Measurements from ENCODE around the gene PEX11G. TPM values are rescaled to one million over a fixed set of nuclear protein-coding genes. Genes with fewer than 3 reads are reported as not detected.

The PEX11G gene
- total and polyA plus RNA-seq, 2 experiments from 2014 or later = 6.2 to 10.6 TPM

DNA sequence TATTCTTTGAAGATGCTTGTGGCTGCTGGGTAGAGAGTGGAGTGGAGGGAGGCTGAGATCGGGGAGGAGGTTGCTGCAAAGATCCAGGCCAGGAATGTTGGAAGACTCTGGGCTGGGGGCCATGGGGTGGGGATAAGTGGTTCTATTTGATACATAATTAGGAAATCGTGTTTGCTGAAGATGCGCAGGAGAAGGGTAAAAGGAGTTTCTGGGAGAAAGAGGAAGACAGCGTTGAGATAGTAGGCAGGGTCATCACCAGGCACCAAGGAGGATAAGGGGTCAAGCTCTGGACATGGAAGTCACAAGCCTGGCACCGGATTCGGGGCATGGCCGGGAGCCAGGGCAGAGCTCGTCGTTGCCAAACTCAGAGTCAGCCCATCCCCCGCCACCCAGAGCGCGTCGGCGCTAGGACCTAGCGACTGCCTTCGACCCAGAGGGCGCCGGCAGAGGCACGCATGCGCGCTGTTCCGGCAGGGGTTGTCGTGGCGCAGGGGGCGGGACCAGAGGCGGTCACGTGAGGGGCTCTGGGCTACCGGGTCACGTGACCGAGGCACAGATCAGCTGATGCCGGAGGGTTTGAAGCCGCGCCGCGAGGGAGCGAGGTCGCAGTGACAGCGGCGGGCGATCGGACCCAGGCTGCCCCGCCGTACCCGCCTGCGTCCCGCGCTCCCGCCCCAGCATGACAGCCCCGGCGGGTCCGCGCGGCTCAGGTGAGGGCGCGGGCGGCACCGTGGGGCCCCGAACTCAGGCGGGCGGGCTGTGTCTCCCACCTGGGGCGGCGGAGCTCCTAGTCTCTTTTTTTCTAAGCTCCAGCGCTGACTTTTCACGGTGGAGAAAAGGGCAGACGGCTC, 33.5 kb upstream of the PEX11G start, which contains the start of gene MCOLN1:
TSS of gene MCOLN1 (plus strand) at position 553 of the 851 bp plus-strand sequence. CDS start at position 680, 127 bp downstream.
- Histone ChIP-seq H3K4me3 (peak within 1 kb of the TSS; percentile 57), H3K36me3 (replicated peaks; ENCODE audit: insufficient read depth, low read depth) (no peaks in the 10 kb centered on the region), H3K27ac (peak within 1 kb of the TSS; percentile 81), H3K79me2 (peaks cover 21% of the 10 kb centered on the region), H4K20me1 (ENCODE audit: insufficient read depth, poor library complexity, severe bottlenecking) (no peaks in the 10 kb centered on the region), H2AFZ (peak within 1 kb of the TSS; percentile 79), H3K27me3 (no peaks in the 10 kb centered on the region), H3K4me1 (ENCODE audit: insufficient read depth) (peaks cover 16% of the 10 kb centered on the region), H3K9me2 (replicated peaks; ENCODE audit: insufficient read depth) (no peaks in the 10 kb centered on the region), H3K4me2 (peak within 1 kb of the TSS; percentile 96), H3K9me3 (ENCODE audit: low read depth) (no peaks in the 10 kb centered on the region)
- DNase-seq (ENCODE audit: low spot score) = peak; percentile 100
- WGBS (ENCODE audit: low lambda C conversion rate, missing lambda C conversion rate) = 1% methylated on average over 50 of the region's 65 CpGs
- TF ChIP-seq, protein P1, sequence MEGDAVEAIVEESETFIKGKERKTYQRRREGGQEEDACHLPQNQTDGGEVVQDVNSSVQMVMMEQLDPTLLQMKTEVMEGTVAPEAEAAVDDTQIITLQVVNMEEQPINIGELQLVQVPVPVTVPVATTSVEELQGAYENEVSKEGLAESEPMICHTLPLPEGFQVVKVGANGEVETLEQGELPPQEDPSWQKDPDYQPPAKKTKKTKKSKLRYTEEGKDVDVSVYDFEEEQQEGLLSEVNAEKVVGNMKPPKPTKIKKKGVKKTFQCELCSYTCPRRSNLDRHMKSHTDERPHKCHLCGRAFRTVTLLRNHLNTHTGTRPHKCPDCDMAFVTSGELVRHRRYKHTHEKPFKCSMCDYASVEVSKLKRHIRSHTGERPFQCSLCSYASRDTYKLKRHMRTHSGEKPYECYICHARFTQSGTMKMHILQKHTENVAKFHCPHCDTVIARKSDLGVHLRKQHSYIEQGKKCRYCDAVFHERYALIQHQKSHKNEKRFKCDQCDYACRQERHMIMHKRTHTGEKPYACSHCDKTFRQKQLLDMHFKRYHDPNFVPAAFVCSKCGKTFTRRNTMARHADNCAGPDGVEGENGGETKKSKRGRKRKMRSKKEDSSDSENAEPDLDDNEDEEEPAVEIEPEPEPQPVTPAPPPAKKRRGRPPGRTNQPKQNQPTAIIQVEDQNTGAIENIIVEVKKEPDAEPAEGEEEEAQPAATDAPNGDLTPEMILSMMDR (IDR thresholded peaks at IDR 0.05; ENCODE audit: poor library complexity) = no peak
- TF ChIP-seq EZH2 (IDR thresholded peaks at IDR 0.05; ENCODE audit: borderline replicate concordance) = no peak

- Histone ChIP-seq H3K27ac (peak overlapping the region; percentile 81), H3K4me2 (peak overlapping the region; percentile 96), H3K79me2 (peaks cover 28% of the 10 kb centered on the region), H4K20me1 (ENCODE audit: insufficient read depth, poor library complexity, severe bottlenecking) (no peaks in the 10 kb centered on the region), H3K9me2 (replicated peaks; ENCODE audit: insufficient read depth) (no peaks in the 10 kb centered on the region), H3K4me1 (ENCODE audit: insufficient read depth) (peaks cover 16% of the 10 kb centered on the region), H3K9me3 (ENCODE audit: low read depth) (no peaks in the 10 kb centered on the region), H2AFZ (no peak overlapping the region), H3K36me3 (replicated peaks; ENCODE audit: insufficient read depth, low read depth) (no peaks in the 10 kb centered on the region), H3K27me3 (no peaks in the 10 kb centered on the region), H3K4me3 (no peak overlapping the region)
- TF ChIP-seq EZH2 (IDR thresholded peaks at IDR 0.05; ENCODE audit: borderline replicate concordance) = no peak
- TF ChIP-seq, protein P1 (IDR thresholded peaks at IDR 0.05; ENCODE audit: poor library complexity) = no peak
- no peak for TF ChIP-seq EZH2phosphoT487 (IDR thresholded peaks at IDR 0.05; ENCODE audit: low read depth, severe bottlenecking, unreplicated experiment)
- no peak for DNase-seq (ENCODE audit: low spot score)
- WGBS (ENCODE audit: low lambda C conversion rate, missing lambda C conversion rate) = 52% methylated on average over 10 of the region's 10 CpGs
Measured at GRCh38 chr19:7521551-7522071, 32.8 kb upstream of the PEX11G start.

GRCh38 chr19:7520131-7521051, 31.6 kb upstream of the PEX11G start:
- 97% methylated on average over 40 of the region's 51 CpGs for WGBS (ENCODE audit: low lambda C conversion rate, missing lambda C conversion rate)
- H3K9me3 ChIP-seq (ENCODE audit: low read depth) = no peaks in the 10 kb centered on the region
- H3K9me2 ChIP-seq (replicated peaks; ENCODE audit: insufficient read depth) = no peaks in the 10 kb centered on the region
- no peak overlapping the region for H3K4me2 ChIP-seq
- H3K36me3 ChIP-seq (replicated peaks; ENCODE audit: insufficient read depth, low read depth) = no peaks in the 10 kb centered on the region
- no peak overlapping the region for H2AFZ ChIP-seq
- no peaks in the 10 kb centered on the region for H3K27me3 ChIP-seq
- TF ChIP-seq EZH2phosphoT487 (IDR thresholded peaks at IDR 0.05; ENCODE audit: low read depth, severe bottlenecking, unreplicated experiment) (no peak), EZH2 (IDR thresholded peaks at IDR 0.05; ENCODE audit: borderline replicate concordance) (no peak)
- TF ChIP-seq, protein P1 (IDR thresholded peaks at IDR 0.05; ENCODE audit: poor library complexity) = no peak
- peaks cover 36% of the 10 kb centered on the region for H3K79me2 ChIP-seq
- H3K4me3 ChIP-seq = no peak overlapping the region
- no peak overlapping the region for H3K27ac ChIP-seq
- no peak for DNase-seq (ENCODE audit: low spot score)
- H4K20me1 ChIP-seq (ENCODE audit: insufficient read depth, poor library complexity, severe bottlenecking) = no peaks in the 10 kb centered on the region
- H3K4me1 ChIP-seq (ENCODE audit: insufficient read depth) = peaks cover 19% of the 10 kb centered on the region
